GM19351 (cell line): ENCODE measurements around the gene MYEOV.

ENCODE experiments used
- ATAC-seq: cut with Tn5 transposase; IDR thresholded peaks from one replicate; pipeline ENCODE4 v1.9.1; 2021; ENCODE audit warnings: mild to moderate bottlenecking, moderate library complexity; ENCODE audit not compliant: unreplicated experiment

MYEOV gene

GRCh38 chr11:69293819-69294505 is at the start of gene MYEOV:
Gene MYEOV (plus strand): TSS chr11:69294155. CDS start chr11:69295355, 1,200 bp downstream.
- no peak for ATAC-seq

- ATAC-seq: no peak
Observed at GRCh38 chr11:69244266-69244665, 49.7 kb upstream of the MYEOV start.

GRCh38 chr11:69245041-69245440 is 48.9 kb upstream of the MYEOV start:
- ATAC-seq: no peak

GRCh38 chr11:69245491-69246345 is 48.2 kb upstream of the MYEOV start:
- no peak for ATAC-seq

- no peak for ATAC-seq
Observed at GRCh38 chr11:69249311-69250185, 44.4 kb upstream of the MYEOV start.

GRCh38 chr11:69250186-69251056 is 43.5 kb upstream of the MYEOV start:
- ATAC-seq: no peak

GRCh38 chr11:69251057-69251393 is 42.9 kb upstream of the MYEOV start:
- ATAC-seq: no peak

- no peak for ATAC-seq
Observed at GRCh38 chr11:69251639-69252489, 42.1 kb upstream of the MYEOV start.

GRCh38 chr11:69252490-69252837 is 41.5 kb upstream of the MYEOV start:
- no peak for ATAC-seq

GRCh38 chr11:69253028-69253427 is 40.9 kb upstream of the MYEOV start:
- no peak for ATAC-seq

GRCh38 chr11:69257134-69257533 is 36.8 kb upstream of the MYEOV start:
- no peak for ATAC-seq

GRCh38 chr11:69257838-69258658 is 35.9 kb upstream of the MYEOV start:
- ATAC-seq: no peak

- no peak for ATAC-seq
Observed at GRCh38 chr11:69259096-69259495, 34.9 kb upstream of the MYEOV start.

GRCh38 chr11:69260622-69261021 is 33.3 kb upstream of the MYEOV start:
- no peak for ATAC-seq

- ATAC-seq: no peak
Observed at GRCh38 chr11:69261116-69261515, 32.8 kb upstream of the MYEOV start.

GRCh38 chr11:69262918-69263735 is 30.8 kb upstream of the MYEOV start:
- no peak for ATAC-seq

- ATAC-seq: no peak
Observed at GRCh38 chr11:69263736-69264052, 30.3 kb upstream of the MYEOV start.

GRCh38 chr11:69264486-69264885 is 29.5 kb upstream of the MYEOV start:
- ATAC-seq: no peak
